GM18951 (cell line): ENCODE data around the gene C1QTNF1.
"Not testable (repeated sequence)": the region's sequence is repeated elsewhere in the genome, so short reads cannot be mapped to it uniquely, and the experiment has no call there.

Source experiments
- POLR2A ChIP-seq: IDR thresholded peaks from 4 replicates; pipeline ENCODE4 v1.6.1; 2011; ENCODE audit warnings: mild to moderate bottlenecking; ENCODE audit not compliant: insufficient read length, insufficient read depth; ENCODE audit errors: extremely low read depth
- in situ Hi-C: fragments of 300-500 bp; cut with MboI; formaldehyde crosslinking; loops from one replicate; pipeline ENCODE4 v1.12.0; 2022; ENCODE audit warnings: low sequenced_read_pairs, mixed read lengths, inconsistent platforms; ENCODE audit not compliant: unreplicated experiment

Gene C1QTNF1

DNA sequence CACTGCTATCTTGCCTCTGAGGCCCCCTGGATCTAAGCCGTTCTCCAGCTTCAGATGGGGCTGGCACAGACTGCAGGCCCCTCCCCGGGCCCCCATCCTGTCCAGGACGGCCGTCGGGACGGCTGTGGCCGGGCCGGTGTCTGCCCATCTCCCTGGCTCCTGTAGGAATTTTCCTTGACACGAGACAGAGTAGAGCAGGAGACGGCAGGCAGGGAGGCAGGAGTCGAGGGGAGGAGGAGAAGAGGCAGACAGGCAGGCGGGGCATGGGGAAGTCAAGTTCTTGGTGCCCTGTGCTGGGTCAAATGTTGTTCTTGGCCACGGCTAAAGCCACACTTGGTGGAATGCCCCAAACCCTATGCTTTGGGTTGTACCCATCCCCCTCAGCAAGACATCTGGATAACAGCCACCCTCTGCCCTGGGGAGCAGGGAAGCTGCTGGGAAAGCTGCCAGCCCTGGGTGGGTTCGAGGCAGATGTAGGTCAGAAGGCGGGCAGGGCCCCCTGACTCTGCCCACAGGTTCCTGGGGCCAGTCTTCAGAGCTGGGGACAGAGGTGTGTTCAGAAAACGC is 4.0 kb downstream of the C1QTNF1 start:
- no peak for TF ChIP-seq POLR2A
- in situ Hi-C loops = no loop called here

DNA sequence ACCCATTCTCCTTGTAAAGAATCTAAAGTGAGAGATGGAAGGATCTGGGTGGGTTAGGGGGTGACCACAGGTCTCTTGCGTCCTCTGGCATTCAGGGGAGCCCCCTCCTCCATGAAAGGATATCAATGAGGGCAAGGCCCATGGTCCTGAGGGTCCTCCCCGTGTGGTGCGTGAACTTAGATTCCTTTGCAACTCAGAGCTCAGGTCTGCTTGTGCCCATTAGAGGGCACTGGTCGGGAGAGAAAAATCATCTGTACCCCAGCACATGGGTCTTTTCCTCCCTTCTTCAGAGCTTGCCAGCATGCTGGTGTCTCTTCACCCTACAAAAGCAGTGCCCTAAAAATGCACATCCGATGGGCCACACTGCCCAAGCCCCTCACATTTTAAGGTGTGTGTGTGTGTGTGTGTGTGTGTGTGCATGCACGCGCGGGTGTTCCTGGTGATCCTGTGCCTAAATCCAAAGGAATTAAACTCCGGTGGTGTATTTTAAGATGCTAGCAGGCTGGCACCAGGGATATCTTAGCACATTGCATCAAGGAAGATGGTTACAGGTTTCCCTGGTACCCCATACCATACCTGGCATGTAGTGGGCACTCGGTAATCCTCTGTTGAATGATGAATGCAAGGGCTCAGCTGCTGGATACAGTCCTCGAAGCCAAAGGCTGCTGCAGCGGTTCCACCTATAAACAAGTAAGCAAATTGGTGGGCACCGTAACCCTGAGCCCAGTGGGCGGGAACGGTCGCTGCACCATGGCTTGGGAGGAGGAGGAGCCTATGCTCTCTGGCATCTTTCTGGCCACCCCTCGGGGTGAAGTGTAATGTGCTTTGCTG is 4.7 kb downstream of the C1QTNF1 start:
- in situ Hi-C loops = no loop called here
- no peak for TF ChIP-seq POLR2A

DNA sequence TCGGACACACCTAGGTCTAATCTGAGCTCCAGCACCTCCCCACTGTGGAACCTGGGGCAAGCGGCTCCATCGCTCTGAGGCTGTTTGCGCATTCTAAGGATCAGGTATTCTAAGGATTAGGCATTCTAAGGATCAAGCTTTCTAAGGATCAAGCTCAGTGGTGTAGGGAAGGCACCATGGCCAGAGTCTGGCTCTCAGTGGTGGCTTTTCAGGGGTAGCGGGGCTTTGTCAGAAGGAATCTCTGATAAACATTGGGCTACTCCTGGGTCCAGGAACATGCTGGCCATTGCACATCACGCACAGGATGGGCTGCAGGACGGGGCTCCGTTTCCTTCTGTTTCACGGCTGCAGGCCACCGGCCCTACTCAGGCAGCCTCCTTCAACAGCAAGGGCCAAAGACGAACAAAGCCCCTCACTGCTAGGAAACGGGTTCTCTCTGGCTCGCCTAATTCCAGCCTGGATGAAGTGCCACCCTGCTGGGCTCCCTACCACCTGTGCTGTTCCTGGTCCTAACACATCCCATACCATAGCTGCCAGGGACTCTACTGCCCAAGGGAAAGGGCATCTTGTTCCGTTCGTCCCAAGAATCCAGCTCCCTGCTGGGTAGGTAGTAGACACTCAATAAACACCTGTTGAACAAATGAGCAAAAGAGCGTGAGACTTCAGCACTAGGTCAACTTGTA is 5.5 kb downstream of the C1QTNF1 start:
- TF ChIP-seq POLR2A = no peak

DNA sequence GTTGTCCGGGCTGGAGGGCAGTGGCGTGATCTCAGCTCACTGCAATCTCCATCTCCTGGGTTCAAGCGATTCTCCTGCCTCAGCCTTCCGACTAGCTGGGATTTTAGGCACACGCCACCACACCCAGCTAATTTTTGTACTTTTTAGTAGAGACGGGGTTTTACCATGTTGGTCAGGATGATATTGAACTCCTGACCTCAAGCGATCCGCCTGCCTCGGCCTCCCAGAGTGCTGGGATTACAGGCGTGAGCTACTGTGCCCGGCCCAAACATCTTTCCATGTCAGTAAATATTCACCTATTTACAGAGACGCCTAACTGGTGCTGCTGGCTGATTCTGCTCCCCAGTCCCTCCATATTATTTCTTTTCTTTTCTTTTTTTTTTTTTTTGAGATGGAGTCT is 6.7 kb downstream of the C1QTNF1 start:
- in situ Hi-C loops = not testable (repeated sequence)

More for the DNA sequence above, 5.5 kb downstream of the C1QTNF1 start:
- in situ Hi-C loops = no loop called here

DNA sequence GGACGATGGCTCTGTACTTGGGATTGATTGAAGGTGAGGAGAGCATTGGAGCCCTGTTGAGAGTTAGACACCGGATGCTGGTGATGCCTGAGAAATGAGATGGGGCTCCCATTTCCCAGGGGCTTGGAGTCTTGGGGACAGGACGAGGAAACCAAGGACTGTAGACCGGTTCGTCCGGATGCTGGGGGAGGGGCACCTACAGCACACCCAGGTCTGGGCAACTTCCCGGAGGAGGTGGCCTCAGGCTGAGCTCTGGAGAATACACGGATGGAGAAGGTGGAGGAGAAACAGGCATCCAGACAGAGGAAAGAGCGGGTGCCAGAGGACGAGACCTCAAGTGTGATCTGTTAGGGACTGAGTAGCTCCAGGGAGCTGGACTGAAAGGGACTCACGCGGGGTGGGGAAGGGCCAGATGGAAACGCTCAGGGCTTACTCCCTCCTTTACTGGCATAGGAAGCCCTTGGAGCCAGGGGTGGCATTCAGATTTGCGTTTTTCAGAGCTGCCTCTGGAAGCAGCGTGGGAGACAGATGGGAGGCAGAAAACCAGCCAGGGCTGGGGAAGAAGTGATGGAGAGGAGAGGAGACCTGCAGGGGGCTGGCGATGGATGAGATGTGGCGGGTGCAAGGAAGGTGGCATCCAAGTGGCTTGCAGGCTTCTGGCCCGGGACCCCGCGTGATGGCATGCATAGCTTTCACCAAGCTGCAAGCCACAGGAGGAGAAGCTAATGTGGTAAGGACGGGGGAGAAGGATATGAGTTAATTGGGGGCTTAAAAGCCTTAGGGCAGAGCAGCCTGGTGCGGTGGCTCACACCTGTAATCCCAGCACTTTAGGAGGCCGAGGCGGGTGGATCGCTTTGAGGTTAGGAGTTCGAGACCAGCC is 8.3 kb downstream of the C1QTNF1 start:
- TF ChIP-seq POLR2A = no peak
- in situ Hi-C loops = no loop called here

DNA sequence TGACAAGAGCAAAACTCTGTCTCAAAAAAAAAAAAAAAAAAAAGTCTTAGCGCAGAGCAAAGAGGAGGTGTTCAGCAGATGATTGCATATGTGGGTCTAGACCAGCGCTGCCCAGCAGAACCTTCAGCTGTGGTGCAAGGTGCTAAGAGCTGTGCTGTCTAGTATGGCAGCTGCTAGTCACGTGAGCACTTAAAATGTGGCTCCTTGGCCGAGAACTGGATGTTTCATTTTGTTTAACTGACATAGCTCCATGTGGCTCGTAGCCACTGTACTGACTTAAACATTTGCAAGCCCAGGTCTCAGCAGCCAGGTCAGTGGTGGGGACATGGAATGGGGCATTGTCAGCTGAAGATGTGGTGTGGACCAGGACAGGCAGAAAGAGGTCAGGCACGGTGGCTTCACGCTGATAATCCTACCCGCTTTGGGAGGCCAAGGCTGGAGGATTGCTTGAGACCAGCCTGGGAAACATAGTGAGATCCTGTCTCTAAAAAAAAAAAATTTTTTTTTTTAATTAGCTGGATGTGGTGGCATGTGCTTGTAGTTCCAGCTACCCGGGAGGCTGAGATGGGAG is 9.2 kb downstream of the C1QTNF1 start:
- in situ Hi-C loops = no loop called here
- no peak for TF ChIP-seq POLR2A

DNA sequence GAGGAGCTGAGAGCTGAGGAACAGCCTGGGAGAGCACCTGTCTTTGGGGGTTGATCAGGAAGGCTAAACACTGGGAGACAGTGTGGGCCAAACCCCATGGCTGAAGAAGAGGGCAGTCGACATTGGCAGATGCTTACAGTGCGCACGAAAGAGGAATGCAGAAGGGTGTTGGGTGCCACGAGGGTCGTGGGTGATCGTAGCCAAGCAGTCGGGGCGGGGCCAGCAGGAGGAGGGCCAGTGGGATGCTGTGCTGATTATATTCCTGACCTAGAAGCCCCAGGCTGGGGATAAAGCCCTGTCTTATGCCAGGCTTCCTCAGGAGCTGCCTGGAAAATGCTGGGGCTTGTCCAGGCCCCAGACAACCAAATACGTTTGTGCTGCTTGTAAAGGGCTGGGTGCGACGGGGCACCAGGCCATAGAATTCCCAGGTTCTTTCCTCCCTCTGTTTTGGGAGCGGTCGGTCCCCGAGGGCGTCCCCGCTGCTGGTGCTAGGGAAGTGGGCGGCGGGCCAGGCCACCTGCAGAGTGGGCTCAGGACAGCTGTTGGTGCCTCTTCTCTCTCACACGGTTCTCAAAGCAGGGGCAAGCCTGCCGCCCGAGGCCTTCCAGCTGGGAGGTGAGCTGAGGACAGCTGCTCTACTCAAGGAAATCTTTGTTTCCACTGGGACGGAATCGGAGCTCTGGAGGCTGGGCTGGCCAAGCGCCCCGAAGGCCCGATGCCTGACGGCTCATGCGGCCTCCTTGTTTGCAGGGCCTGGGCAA is 10.0 kb downstream of the C1QTNF1 start:
- in situ Hi-C loops = no loop called here
- no peak for TF ChIP-seq POLR2A

DNA sequence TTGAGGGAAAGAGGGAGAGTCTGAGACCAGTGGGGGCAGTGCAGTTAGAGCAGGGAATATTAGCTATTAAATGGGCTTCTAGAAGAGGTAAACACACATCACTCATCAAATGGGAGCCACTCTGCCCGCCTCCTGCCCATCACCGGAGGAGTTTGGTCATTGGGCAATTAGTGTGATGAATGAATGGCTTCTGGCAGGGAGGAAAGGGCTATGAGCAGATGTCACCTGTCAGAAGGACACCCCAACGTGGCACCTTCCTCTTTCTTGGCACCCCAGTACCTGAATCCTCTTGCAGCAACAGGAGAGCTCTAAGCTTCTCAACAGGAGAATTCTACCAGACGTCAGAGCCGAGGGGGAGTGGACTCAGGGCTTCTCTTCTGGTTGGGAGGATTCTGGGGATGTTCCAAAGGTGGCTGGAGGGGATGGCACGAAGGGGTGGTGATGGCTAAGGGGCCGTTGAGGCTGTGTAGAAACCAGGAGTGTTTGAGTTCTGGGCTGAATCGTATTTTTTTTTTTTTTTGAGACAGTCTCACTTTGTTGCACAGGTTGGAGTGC is 11.0 kb downstream of the C1QTNF1 start:
- in situ Hi-C loops = no loop called here
- no peak for TF ChIP-seq POLR2A

DNA sequence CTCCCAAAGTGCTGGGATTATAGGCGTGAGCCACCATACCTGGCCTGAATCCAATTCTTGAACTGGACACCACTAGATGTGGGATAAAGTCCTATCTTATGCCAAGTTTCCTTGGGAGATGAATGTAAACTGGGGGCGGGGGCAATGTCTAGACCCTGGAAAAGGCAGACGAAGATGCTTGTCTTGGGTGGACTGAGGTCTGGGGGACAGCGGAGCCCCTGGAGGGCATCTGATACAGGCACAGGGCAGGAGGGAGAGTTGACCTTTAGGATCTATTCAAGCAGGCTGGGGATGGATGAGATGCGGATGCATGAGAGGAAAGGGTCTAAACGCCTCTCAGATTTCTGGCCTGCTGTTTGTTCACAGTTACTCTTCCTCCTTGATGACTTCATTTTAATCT is 11.7 kb downstream of the C1QTNF1 start:
- no peak for TF ChIP-seq POLR2A
- in situ Hi-C loops = no loop called here

DNA sequence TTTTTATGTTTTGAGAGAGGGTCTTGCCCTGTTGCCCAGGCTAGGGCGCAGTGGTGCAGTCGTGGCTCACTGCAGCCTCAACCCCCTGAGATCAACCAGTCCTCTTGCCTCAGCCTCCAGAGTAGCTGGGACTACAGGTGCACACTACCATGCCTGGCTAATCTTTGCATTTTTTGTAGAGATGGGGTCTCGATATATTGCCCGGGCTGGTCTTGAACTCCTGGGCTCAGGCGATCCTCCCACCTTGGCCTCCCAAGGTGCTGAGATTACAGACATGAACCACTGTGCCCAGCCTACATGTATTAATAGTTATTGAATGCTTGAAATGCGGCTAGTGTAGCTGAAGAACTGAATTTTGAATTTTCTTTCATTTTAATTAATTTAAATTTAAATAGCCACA is 12.2 kb downstream of the C1QTNF1 start:
- in situ Hi-C loops = no loop called here

DNA sequence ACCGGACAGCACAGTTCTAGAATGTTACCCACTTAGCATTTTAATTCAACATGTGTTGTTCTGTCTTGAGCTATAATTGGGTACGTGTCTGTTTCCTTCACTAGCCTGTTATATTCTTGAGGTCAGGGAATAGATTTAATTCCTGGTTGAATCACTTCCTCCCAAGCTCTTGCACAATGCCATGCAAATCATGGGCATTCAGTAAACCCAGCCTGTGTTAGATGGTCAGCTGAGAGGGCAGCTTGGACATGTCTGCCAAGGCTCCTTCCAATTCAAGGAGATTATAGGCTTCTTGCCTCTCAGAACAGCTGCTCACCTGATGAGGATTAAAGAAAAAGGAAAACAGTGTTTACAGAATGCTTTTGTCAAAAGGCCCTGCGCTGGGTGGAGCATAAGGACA is 12.6 kb downstream of the C1QTNF1 start:
- no peak for TF ChIP-seq POLR2A
- in situ Hi-C loops = no loop called here

More for the DNA sequence above, 12.2 kb downstream of the C1QTNF1 start:
- TF ChIP-seq POLR2A = no peak
